Activated CD8-positive, alpha-beta memory T cell treated with anti-CD3 and anti-CD28 coated beads, Interleukin-2, amount 50 U/mL, for 1 hour (primary cell): ENCODE measurements around the gene KCTD17.

Experiments
- DNase-seq: peaks from one replicate; pipeline ENCODE4 v3.0.0-alpha.2; 2020; ENCODE audit errors: extremely low read depth

Gene KCTD17

GRCh38 chr22:37051391-37052385 lies at the start of gene KCTD17:
Gene KCTD17, plus strand, starts transcription at chr22:37051742. Its CDS starts 19 bp downstream, at chr22:37051761.
- DNase-seq = no peak

- no peak for DNase-seq
These were observed 49.7 kb upstream of the KCTD17 start for GRCh38 chr22:37001826-37002225.

GRCh38 chr22:37002633-37003032 lies 48.9 kb upstream of the KCTD17 start:
- no peak for DNase-seq

- DNase-seq = no peak
These were observed 43.9 kb upstream of the KCTD17 start for GRCh38 chr22:37007651-37008050.

- no peak for DNase-seq
These were observed 43.2 kb upstream of the KCTD17 start for GRCh38 chr22:37008365-37008764.

- no peak for DNase-seq
These were observed 42.1 kb upstream of the KCTD17 start for GRCh38 chr22:37009490-37009889.

GRCh38 chr22:37010174-37010573 lies 41.4 kb upstream of the KCTD17 start:
- DNase-seq = no peak

GRCh38 chr22:37010976-37011375 lies 40.6 kb upstream of the KCTD17 start:
- no peak for DNase-seq

- DNase-seq = no peak
These were observed 40.1 kb upstream of the KCTD17 start for GRCh38 chr22:37011472-37011871.

GRCh38 chr22:37012262-37012904 lies 39.2 kb upstream of the KCTD17 start:
- DNase-seq = no peak

- DNase-seq = no peak
These were observed 38.6 kb upstream of the KCTD17 start for GRCh38 chr22:37012956-37013355.

- no peak for DNase-seq
These were observed 37.1 kb upstream of the KCTD17 start for GRCh38 chr22:37014415-37014806.

GRCh38 chr22:37014835-37015586 lies 36.5 kb upstream of the KCTD17 start:
- DNase-seq = no peak

- no peak for DNase-seq
These were observed 36.0 kb upstream of the KCTD17 start for GRCh38 chr22:37015587-37015878.

GRCh38 chr22:37016134-37016910 lies 35.2 kb upstream of the KCTD17 start:
- DNase-seq = no peak

GRCh38 chr22:37017356-37017755 lies 34.2 kb upstream of the KCTD17 start:
- no peak for DNase-seq

GRCh38 chr22:37018086-37018814 lies 33.3 kb upstream of the KCTD17 start:
- no peak for DNase-seq

- no peak for DNase-seq
These were observed 32.7 kb upstream of the KCTD17 start for GRCh38 chr22:37018815-37019308.

- DNase-seq = no peak
These were observed 32.0 kb upstream of the KCTD17 start, which contains the start of the genes MPST and TST for GRCh38 chr22:37019309-37020191. Gene MPST, plus strand, starts transcription at chr22:37019742. Its CDS starts 95 bp downstream, at chr22:37019837. Gene TST, minus strand, starts transcription at chr22:37019447. Its CDS starts 715 bp downstream, at chr22:37018732.

- DNase-seq = no peak
These were observed 31.4 kb upstream of the KCTD17 start for GRCh38 chr22:37020192-37020479.
